PFSK-1 (cell line): ENCODE results near the gene KCTD3.

Experiments used
- POLR2AphosphoS5 ChIP-seq: IDR thresholded peaks from 2 replicates; pipeline ENCODE4 v1.6.1; 2012; ENCODE audit warnings: low read depth, mild to moderate bottlenecking, control low read depth, low read length, moderate library complexity
- REST ChIP-seq, 2 experiments: IDR thresholded peaks; 2 replicates each; pipeline versions ENCODE4 v1.6.1 to v1.8.0; 2011 to 2012; ENCODE audit warnings: low read depth in 2 of 2, low read length in 2 of 2, control low read depth in 1 of 2, inconsistent platforms in 1 of 2, mild to moderate bottlenecking in 1 of 2, moderate library complexity in 1 of 2; ENCODE audit not compliant: insufficient read depth in 1 of 2
- SIN3A ChIP-seq: IDR thresholded peaks from 2 replicates; pipeline ENCODE4 v1.6.1; 2012; ENCODE audit warnings: mild to moderate bottlenecking, low read length, moderate library complexity, borderline replicate concordance; ENCODE audit not compliant: insufficient read depth
- TAF1 ChIP-seq: IDR thresholded peaks from 2 replicates; pipeline ENCODE4 v1.6.1; 2012; ENCODE audit warnings: low read length, control low read depth, borderline replicate concordance; ENCODE audit not compliant: insufficient read depth

GRCh38 chr1:215651867-215652266 is 84.8 kb downstream of the KCTD3 start:
- TF ChIP-seq POLR2AphosphoS5 (no peak), TAF1 (no peak), REST (IDR thresholded peaks at IDR 0.05; ENCODE audit: insufficient read depth in 1 of 2, low read depth in 2 of 2, low read length in 2 of 2) (no peak), SIN3A (no peak)
